HCEC 1CT (cell line): ENCODE data around the gene CCR5.
"Not testable (repeated sequence)": the region's sequence is repeated elsewhere in the genome, so short reads cannot be mapped to it uniquely, and the experiment has no call there.

ENCODE experiments used
- DNase-seq: peaks from one replicate; pipeline ENCODE4 v3.0.0-alpha.2; 2017

The CCR5 gene

DNA sequence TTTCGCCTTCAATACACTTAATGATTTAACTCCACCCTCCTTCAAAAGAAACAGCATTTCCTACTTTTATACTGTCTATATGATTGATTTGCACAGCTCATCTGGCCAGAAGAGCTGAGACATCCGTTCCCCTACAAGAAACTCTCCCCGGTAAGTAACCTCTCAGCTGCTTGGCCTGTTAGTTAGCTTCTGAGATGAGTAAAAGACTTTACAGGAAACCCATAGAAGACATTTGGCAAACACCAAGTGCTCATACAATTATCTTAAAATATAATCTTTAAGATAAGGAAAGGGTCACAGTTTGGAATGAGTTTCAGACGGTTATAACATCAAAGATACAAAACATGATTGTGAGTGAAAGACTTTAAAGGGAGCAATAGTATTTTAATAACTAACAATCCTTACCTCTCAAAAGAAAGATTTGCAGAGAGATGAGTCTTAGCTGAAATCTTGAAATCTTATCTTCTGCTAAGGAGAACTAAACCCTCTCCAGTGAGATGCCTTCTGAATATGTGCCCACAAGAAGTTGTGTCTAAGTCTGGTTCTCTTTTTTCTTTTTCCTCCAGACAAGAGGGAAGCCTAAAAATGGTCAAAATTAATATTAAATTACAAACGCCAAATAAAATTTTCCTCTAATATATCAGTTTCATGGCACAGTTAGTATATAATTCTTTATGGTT is at the start of gene CCR5:
TSS of gene CCR5 (plus strand) at position 108 of the 680 bp plus-strand sequence. CDS start 1,957 bp downstream, outside the sequence.
- no peak for DNase-seq

DNA sequence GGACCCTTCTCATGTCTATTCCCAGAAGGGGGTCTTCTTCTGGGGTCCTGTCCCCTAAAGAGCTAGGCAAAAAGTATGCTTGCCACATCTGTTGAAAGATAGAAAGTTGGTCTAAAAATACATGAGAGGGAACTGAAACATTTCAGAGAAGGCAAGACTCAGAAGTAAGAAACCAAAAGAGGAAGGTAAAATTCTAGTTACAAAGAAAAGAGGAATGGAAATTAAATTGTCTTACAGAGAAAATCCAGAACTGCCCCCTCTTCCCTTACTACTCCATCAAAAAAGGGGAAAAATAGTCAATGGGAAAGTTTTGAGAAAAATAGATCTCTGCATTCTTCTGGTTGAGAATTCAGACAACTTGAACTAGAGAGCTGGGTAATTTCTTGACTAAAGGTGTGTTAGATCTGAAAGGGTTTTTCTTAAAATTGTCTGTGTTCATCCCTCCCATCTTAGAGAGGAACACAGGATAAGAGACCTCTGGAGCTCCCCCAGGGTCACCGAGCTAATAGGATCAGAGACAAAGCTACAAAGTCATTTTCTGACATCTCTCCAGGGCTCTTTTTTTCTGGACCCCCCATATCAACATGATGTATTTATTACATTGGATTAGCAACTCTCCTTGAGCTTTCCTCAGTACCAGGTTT is 49.2 kb upstream of the CCR5 start:
- no peak for DNase-seq

DNA sequence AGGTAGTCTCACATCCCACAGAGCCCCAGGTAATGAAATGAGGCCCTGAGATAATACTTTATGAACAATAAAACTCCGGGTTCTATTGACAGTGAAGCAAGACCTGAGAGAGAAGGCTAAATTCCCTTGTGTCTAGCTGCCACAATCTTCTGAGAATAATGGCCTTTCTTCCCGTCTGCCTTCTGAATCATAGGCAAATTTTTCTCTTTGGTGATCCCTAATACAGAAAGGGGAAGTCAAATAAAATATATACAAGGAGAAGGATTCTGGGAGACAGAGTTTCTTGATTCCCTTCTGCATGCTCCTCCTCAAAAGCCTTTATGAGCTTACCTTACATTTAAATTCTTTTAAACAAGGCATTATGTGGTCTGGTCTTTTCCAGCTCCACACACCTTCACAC is 46.7 kb upstream of the CCR5 start:
- no peak for DNase-seq

DNA sequence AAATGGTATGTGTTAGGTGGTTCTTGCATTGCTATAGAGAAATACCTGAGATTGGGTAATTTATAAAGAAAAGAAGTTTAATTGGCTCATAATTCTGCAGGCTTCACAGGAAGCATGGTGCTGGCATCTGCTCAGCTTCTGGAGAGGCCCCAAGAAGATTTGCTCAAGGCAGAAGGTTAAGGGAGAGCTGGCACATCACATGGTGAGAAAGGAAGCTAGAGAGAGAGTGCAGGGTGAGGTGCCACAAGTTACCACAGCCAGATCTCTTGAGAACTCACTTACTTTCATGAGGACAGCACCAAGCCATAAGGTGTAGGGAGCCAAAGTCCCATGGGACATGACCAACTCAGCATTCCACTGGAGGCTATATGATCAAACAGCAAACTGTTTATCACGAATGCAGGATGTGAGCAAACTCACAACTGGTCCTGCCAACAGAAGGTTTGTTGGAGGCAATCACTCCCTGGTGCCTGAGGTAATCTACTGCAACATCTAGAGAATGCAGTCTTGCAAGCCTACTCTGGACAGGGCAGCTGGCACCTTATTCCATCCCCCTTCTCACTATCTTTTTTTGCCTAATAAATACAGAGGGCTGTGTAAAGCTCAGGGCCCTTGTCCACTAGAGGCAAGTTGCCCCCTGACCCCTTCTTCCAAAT is 45.0 kb upstream of the CCR5 start:
- no peak for DNase-seq

DNA sequence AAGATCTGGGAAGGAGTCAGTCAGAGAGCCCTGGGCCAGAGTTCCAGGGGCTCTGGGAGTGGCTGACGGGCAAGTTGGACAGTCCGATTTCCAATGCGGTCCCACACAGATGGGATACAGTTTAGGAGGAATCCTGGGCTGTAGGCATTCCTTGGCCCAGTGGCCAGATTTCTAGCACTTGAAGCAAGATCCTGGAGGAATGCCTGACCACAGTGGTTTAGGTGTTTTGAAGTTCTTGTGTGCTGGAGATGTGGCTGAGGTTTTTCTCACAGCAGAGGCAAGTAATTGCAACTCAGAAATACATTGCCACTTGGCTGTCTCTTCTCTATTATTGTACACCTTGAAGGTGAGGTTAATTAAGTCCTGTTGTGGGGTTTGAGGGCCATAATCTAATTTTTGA is 40.1 kb upstream of the CCR5 start:
- not testable (repeated sequence) for DNase-seq

DNA sequence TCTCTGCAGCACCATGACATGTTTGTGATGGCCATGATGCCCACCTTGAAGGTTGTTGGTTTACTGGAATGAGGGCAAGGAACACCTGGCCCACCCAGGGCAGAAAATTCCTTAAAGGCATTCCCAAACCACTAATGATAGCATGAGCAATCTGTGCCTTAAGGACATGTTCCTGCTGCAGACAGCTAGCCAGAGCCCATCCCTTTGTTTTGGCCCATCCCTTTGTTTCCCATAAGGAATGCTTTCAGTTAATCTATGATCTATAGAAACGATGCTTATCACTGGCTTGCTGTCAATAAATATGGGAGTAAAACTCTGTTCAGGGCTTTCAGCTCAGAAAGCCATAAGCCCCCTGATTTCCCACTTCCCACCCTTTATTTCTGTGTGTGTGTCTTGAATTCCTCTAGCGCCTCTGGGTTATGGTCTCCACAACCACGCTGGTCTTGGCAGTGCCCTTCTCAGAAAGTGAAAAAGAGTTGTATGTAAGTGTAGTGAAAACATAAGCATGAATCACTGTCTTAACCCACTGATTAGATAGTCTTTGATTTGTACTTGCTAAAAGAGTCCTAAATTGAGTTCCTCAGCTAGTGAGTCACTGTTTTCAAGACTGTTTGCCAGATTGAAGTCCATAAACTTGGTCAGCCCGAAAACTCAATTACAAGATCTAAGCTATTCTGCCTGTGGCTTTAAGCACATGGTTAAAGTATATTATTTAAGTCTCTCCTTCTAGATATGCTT is 35.8 kb upstream of the CCR5 start:
- peak; percentile 65 for DNase-seq

DNA sequence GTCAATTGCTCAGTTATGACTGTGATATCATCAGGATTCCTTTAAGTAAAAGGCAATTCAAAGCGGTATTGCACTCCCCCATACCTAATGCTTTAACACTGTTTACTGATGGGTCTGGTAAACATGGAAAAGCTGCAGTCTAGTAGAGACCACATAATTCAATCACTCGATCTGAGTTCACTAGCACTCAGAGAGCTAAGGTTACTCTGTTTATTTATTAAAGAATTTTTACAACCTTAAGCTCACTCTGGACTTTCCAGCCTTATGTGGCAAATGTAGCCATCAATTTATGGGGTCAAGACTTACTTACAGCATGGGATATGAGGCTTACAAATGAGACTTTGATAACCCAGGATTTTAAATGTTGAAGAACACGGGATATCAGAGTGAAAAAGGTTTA is 35.2 kb upstream of the CCR5 start:
- no peak for DNase-seq

DNA sequence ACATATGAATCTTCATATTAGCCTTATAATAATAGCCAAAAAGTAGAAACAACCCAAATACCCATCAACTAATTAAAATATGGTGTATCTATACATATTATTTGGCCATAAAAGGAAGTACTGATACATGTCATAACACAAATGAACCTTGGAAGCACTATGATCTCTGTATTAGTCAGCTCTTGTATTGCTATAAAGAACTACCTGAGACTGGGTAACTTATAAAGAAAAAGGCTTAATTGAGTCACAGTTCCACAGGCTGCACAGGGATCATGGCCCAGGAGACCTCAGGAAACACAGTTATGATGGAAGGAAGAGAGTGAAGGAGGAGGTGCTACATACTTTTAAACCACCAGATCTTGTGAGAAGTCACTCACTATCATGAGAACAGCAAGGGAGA is 32.8 kb upstream of the CCR5 start:
- no peak for DNase-seq

DNA sequence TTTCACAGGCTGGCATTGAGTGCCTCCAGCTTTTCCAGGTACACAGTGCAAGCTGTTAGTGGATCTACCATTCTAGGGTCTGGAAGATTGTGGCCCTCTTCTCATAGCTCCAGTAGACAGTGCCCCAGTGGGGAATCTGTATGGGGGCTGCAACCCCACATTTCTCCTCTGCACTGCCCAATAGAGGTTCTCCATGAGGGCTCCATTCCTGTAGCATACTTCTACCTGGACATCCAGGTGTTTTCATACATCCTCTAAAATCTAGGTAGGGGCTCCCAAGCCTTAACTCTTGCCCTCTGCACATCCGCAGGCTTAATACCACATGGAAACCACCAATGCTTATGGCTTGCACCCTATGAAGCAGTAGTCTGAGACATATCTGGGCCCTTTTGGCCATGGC is 31.9 kb upstream of the CCR5 start:
- no peak for DNase-seq

DNA sequence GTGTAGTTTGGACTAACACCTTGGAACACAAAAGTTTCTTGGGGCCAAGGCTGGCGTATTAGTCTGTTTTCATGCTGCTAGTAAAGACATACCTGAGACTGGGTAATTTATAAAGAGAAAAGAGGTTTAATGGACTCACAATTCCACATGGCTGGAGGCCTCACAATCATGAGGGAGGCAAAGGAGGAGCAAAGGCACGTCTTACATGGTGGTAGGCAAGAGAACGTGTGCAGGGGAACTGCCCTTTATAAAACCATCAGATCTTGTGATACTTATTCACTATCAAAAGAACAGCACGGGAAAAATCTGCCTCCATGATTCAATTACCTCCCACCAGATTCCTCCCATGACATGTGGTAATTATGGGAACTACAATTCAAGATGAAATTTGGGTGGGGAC is 26.3 kb upstream of the CCR5 start:
- no peak for DNase-seq

DNA sequence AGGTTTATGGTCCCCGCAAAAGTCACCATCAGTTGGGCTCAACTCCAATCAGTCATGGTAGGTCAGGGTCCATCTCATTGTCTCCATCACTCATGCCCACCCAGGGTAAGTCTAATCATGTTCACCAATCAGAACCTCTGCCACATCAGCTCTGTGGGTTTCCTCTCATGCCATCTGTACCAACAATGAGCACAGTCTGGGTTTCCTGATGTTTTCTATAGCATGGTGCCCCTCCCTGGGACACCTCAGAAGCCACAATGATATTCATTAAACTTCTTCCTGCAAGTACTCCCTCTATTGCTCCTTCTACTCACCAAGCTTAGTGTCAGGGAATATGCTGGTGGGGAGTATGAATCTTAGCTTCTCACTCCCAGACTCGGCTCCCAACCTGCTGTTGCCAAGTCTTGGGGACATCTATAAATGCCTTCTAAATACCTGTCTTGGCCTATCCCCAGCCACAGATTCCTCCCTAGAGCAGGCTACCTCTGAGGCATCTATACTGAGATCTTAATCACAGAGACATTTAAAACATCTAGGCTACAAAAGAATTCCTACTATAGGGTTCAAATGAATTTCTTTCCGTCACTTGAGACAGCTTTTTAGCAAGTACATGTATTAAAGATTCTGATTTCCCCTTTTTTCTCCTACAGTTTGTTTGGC is 21.8 kb upstream of the CCR5 start:
- no peak for DNase-seq

DNA sequence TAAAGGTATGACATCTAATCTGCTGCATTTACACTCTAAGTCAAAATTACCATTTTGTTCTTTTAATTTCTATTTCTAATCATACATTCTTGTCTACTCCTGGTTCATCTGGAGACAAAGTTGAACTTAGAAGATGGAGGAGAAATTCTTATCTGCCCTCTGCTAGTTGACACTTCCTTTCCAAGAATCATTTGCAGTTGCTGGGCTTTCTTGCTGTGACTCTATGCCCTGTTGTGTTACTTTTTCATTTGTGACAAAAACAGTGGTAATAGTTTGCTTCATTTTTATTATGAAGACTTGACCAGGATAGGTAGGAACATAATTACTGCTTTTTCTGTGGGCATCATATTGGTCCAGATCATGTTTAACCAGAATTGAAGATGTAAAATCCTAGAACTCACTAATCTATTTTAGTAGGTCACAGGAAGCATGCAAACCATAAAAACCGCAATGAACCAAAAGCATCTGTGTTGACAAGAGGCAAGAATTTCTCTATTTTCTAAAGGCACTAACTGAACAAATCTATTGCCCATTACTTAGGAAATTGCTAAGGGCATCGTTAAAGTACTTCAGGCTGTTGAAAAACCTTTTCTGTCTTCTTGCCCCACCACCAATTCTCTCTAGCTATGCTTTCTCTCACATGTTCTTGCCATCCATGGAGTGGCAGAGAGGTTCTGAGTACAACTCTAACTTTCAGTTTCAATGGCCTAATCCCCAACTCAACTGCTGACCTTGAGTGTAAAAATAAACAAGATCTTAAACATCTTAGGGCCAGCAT is 21.1 kb upstream of the CCR5 start:
- DNase-seq, result no peak

DNA sequence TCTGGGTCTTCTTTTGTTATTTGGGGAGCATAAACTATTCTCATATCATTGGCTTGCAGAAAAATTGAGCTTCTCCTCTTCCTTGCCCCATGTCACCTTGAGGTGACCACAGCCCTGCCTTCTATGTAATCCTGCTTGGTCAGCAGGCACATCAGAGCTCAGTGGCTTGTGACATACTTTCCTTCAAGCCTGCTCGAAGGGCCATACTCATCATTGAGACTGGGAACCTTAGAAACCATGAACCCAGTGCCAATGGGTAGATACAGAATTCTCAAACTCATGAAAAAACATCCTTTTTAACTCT is 20.5 kb upstream of the CCR5 start:
- no peak for DNase-seq

DNA sequence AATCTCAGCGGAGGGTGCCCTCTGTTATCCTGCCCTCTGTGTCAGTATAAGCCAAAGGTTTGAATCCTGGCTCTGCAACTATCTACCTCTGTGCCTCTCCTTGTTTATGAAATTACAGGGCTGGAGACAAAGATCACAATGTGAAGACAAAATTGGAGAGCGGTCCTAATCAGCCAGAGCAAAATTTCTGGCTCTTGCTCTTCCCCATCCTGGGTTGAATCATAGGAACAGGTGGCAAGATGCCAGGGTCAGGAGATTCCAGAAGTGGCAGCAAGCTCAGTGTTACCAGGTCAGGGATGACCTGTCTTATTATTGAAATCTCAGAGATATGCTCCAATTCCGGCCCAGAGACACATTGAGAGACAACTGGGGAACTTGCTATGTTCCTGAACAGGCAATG is 19.1 kb upstream of the CCR5 start:
- no peak for DNase-seq

DNA sequence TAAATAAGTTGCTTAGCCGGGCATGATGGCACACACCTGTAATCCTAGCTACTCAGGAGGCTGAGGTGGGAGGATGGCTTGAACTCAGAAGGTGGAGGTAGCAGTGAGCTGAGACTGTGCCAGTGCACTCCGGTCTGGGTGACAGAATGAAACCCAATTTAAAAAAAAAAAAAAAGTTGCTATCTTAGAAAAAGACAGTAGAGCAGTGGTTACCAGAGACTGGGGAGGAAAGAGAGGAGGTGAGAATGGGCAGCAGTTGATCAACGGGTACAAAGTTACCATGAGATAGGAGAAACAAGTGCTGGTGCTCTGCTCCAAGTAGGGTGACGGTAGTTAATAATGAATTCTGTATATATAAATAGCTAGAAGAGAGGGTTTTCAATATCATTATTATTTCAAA is 17.7 kb upstream of the CCR5 start:
- DNase-seq, result no peak

DNA sequence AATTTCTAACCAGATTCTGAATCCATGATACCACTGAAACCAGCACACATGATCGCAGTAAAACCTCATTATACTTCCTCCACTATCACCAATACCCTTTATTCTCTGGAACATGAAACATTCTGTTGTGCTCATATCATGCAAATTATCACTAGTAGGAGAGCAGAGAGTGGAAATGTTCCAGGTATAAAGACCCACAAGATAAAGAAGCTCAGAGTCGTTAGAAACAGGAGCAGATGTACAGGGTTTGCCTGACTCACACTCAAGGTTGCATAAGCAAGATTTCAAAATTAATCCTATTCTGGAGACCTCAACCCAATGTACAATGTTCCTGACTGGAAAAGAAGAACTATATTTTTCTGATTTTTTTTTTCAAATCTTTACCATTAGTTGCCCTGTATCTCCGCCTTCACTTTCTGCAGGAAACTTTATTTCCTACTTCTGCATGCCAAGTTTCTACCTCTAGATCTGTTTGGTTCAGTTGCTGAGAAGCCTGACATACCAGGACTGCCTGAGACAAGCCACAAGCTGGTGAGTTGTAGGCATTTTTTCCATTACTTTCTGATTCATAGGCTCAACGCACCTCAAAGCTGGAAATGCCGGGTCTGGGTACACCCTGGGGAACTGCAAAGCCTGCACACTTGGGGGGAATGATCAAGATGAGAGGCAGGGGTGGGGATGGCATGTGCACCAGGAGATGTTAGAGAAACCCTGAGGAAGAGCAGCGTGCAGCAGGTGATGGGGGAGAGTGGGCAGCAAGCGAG is 16.9 kb upstream of the CCR5 start, which contains the start of gene CCR2:
TSS of gene CCR2 (plus strand) at position 465 of the 764 bp plus-strand sequence. CDS start 3,417 bp downstream, outside the sequence.
- DNase-seq, result no peak

DNA sequence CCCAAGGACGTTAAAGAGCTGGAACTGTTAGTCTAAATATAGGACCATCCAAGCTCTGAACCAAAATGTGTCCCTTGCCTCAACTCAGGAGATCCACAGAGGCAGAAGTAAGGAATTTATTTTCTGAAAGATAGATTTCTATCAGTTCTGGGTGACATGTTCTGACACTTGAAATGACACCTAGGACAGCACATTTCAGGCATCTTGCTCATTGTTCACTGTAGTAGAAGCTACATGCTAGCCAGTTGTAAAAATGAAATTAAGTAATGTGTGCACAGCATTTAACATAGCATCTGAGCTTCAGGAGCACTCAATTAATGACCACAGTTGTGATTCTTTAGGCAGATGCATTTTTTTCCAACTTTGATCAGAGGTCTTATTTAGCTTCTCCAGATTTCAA is 16.3 kb upstream of the CCR5 start:
- no peak for DNase-seq

DNA sequence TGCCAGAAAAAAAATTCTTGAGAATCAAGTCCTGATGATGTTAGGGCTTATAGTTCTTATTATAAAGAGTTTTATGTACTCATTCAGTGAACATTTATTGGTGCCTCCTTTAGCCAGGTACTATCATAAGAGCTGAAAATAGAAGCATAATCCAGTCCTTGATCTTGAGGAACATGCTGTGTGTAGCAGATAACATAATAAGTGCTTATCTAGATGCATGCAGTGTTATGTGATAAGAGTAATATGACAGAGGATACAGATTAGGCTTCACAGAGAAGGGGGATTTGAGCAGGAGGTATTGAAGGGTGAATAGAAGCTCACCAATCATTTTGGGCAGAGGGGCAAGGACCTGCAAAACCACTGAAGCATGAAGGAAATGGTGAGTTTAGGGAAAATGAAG is 15.8 kb upstream of the CCR5 start:
- no peak for DNase-seq

DNA sequence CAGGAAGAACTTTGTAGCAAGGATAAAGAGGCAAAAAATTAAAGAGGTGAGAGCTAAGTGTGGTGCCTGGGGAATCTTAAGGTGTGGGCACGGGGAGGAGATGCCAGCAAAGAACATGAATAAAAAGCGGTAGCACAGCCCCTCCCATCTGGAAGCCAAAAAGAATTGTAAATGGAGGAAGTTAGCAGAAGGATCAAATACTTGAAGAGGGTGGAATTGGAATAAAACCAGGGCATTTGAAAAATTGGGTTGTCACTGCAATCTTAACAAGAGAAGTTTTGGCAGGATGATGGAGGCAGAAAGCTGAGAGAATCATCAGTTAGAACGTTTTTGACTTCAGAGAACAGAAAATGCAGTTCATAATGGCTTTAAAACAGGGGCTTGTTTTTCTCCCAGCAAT is 14.5 kb upstream of the CCR5 start:
- no peak for DNase-seq

DNA sequence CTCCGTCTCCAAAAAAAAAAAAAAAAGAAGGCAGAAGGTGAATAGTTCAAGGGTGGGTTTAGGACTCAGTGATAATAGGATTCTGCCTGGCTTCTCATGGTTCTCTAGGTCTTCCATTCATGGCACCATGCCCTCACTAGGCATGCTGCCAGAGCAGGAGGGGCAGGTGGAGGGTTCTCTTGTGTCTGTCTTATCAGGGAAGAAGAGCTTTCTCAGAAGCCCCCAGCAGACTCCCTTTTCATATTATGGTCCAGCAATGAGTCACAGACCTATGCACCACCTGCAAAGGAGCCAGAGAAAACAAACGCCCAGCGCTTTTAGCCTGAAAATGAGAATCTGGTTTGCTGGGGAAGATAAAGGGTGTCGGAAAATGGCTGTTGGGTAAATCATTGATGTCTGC is 13.8 kb upstream of the CCR5 start:
- no peak for DNase-seq

DNA sequence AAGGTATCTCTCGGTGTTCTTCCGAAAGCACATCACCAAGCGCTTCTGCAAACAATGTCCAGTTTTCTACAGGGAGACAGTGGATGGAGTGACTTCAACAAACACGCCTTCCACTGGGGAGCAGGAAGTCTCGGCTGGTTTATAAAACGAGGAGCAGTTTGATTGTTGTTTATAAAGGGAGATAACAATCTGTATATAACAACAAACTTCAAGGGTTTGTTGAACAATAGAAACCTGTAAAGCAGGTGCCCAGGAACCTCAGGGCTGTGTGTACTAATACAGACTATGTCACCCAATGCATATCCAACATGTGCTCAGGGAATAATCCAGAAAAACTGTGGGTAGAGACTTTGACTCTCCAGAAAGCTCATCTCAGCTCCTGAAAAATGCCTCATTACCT is 12.3 kb upstream of the CCR5 start:
- DNase-seq, result no peak
